MM.1S (cell line): ENCODE results near the gene SAP30.

Source experiments
- DNase-seq: peaks from one replicate; pipeline ENCODE4 v3.0.0-alpha.2; 2015
- H2AFZ ChIP-seq: fragments of 300-600 bp; sonication (generic); 2 replicates; pipeline ENCODE4 v1.6.0; 2016; ENCODE audit warnings: antibody characterized with exemption, low read length
- H3F3A ChIP-seq: fragments of 300-600 bp; sonication (generic); 2 replicates; pipeline ENCODE4 v1.6.1; 2016; ENCODE audit warnings: mild to moderate bottlenecking, antibody characterized with exemption, low read length, moderate library complexity, mixed read lengths; ENCODE audit not compliant: insufficient read depth
- H3K27ac ChIP-seq: fragments of 300-600 bp; sonication (generic); 2 replicates; pipeline ENCODE4 v1.5.1; 2016; ENCODE audit warnings: mild to moderate bottlenecking, low read length
- H3K27me3 ChIP-seq: fragments of 300-600 bp; sonication (generic); replicated peaks from 2 replicates; pipeline ENCODE4 v1.6.0; 2016; ENCODE audit warnings: low read length; ENCODE audit not compliant: insufficient read depth
- H3K36me3 ChIP-seq: fragments of 300-600 bp; sonication (generic); replicated peaks from 2 replicates; pipeline ENCODE4 v1.6.1; 2016; ENCODE audit warnings: mild to moderate bottlenecking, low read length, mixed read lengths; ENCODE audit not compliant: insufficient read depth
- H3K4me1 ChIP-seq: fragments of 300-600 bp; sonication (generic); 2 replicates; pipeline ENCODE4 v1.6.1; 2016; ENCODE audit warnings: low read length, mixed read lengths
- H3K4me2 ChIP-seq: fragments of 300-600 bp; sonication (generic); 2 replicates; pipeline ENCODE4 v1.6.0; 2016; ENCODE audit warnings: low read depth, low read length
- H3K4me3 ChIP-seq: fragments of 300-600 bp; sonication (generic); 2 replicates; pipeline ENCODE4 v1.5.1; 2016; ENCODE audit warnings: low read length, mixed read lengths
- H3K79me2 ChIP-seq: fragments of 300-600 bp; sonication (generic); 2 replicates; pipeline ENCODE4 v1.6.1; 2016; ENCODE audit warnings: mixed run types, low read length, mixed read lengths
- H3K9ac ChIP-seq: fragments of 300-600 bp; sonication (generic); 2 replicates; pipeline ENCODE4 v1.6.1; 2016; ENCODE audit warnings: low read length, mixed read lengths
- H3K9me2 ChIP-seq: fragments of 300-600 bp; sonication (generic); replicated peaks from 2 replicates; pipeline ENCODE4 v1.6.1; 2016; ENCODE audit warnings: mild to moderate bottlenecking, low read length, mixed read lengths; ENCODE audit not compliant: insufficient read depth
- H3K9me3 ChIP-seq: fragments of 300-600 bp; sonication (generic); replicated peaks from 2 replicates; pipeline ENCODE4 v1.6.1; 2016; ENCODE audit warnings: mild to moderate bottlenecking, low read length, mixed read lengths; ENCODE audit not compliant: insufficient read depth
- H4K20me1 ChIP-seq: fragments of 300-600 bp; sonication (generic); 2 replicates; pipeline ENCODE4 v1.6.1; 2016; ENCODE audit warnings: mild to moderate bottlenecking, low read length, moderate library complexity, mixed read lengths; ENCODE audit not compliant: insufficient read depth
- CTCF ChIP-seq: fragments of 300-600 bp; sonication (generic); IDR thresholded peaks from 2 replicates; pipeline ENCODE4 v1.5.1; 2016; ENCODE audit warnings: antibody characterized with exemption, low read length, mixed read lengths
- EZH2 ChIP-seq: fragments of 300-600 bp; sonication (generic); optimal IDR thresholded peaks from 2 replicates; pipeline ENCODE3; 2017; ENCODE audit warnings: low read depth, mild to moderate bottlenecking, antibody characterized with exemption, low read length, mixed read lengths
- EZH2phosphoT487 ChIP-seq: fragments of 300-600 bp; sonication (generic); IDR thresholded peaks from 2 replicates; pipeline ENCODE4 v1.6.1; 2018; ENCODE audit warnings: antibody characterized with exemption, low read length

SAP30 gene

DNA sequence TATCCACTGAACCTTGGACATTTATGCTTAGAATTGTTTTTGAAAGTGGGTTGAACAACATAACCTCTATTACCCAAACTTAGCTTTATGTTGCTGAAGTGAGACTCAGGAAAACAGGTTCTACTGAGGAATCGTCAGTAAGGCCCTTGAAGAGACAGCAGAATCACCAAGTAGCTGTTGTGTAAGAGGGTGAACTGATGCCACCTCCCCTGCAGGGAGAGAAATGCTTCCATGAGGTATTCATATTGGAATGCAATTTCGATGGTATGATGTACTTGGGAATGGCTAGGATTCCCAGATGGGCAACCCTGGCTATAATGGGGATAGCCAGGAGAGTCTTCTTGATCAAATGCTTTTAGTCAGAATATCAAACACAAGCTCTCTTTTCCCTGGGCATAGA lies 32.3 kb downstream of the SAP30 start:
- Histone ChIP-seq H3K9ac (no peak overlapping the region), H3K9me2 (no peaks in the 10 kb centered on the region), H3K9me3 (no peaks in the 10 kb centered on the region), H3K36me3 (no peaks in the 10 kb centered on the region), H3K4me3 (no peak overlapping the region), H4K20me1 (no peaks in the 10 kb centered on the region), H3K79me2 (no peaks in the 10 kb centered on the region), H3K27me3 (no peaks in the 10 kb centered on the region), H3K4me1 (no peaks in the 10 kb centered on the region), H2AFZ (no peak overlapping the region), H3K27ac (no peak overlapping the region), H3K4me2 (no peak overlapping the region), H3F3A (no peaks in the 10 kb centered on the region)
- DNase-seq, result no peak
- TF ChIP-seq EZH2phosphoT487 (no peak), CTCF (no peak), EZH2 (no peak)

DNA sequence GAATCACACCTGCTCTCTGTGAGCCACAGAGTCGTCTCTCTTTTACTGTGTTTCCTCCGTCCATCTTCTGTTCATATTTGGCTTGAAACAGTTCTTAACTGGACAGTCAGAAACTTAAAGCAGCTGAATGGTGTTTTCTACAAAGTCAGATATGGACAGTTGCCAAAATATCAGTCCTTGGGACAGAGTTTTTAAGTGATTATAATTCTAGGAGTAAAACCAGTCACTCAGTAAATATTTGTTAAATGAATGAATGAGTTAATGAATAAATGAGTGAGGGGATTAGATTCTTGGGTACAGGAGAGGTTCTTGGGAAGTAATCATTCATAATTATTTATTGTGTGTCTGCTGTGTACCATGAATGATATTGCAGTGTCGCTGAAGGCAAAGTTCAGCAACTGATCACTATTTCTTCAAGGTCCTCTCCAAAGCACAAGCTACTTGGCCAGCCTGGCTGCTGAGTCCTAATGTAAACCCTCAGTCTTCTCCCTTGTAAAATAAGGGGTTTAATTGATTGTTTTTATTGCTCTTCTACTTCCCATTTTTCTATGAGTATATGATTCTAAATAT lies 33.6 kb downstream of the SAP30 start:
- Histone ChIP-seq H3K27me3 (no peaks in the 10 kb centered on the region), H3K4me3 (no peak overlapping the region), H3F3A (no peaks in the 10 kb centered on the region), H3K9ac (no peak overlapping the region), H3K79me2 (no peaks in the 10 kb centered on the region), H3K4me2 (no peak overlapping the region), H3K9me3 (no peaks in the 10 kb centered on the region), H4K20me1 (no peaks in the 10 kb centered on the region), H3K27ac (no peak overlapping the region), H2AFZ (no peak overlapping the region), H3K36me3 (no peaks in the 10 kb centered on the region), H3K9me2 (no peaks in the 10 kb centered on the region), H3K4me1 (no peaks in the 10 kb centered on the region)
- no peak for DNase-seq
- no peak for TF ChIP-seq CTCF
- no peak for TF ChIP-seq EZH2
- no peak for TF ChIP-seq EZH2phosphoT487

GRCh38 chr4:173405840-173406606 lies 35.3 kb downstream of the SAP30 start:
- H3K27me3 ChIP-seq, result no peaks in the 10 kb centered on the region
- TF ChIP-seq EZH2 (no peak), EZH2phosphoT487 (no peak), CTCF (no peak)
- H3F3A ChIP-seq, result no peaks in the 10 kb centered on the region
- H3K9me3 ChIP-seq, result no peaks in the 10 kb centered on the region
- no peak for DNase-seq
- no peak overlapping the region for H3K4me3 ChIP-seq
- H3K79me2 ChIP-seq, result no peaks in the 10 kb centered on the region
- no peak overlapping the region for H3K4me2 ChIP-seq
- no peaks in the 10 kb centered on the region for H3K4me1 ChIP-seq
- no peak overlapping the region for H3K9ac ChIP-seq
- H3K27ac ChIP-seq, result no peak overlapping the region
- H4K20me1 ChIP-seq, result no peaks in the 10 kb centered on the region
- H2AFZ ChIP-seq, result no peak overlapping the region
- no peaks in the 10 kb centered on the region for H3K36me3 ChIP-seq
- no peaks in the 10 kb centered on the region for H3K9me2 ChIP-seq
